Lung (tissue), 12 donors: ENCODE results near the gene SERTAD2. TPM values are rescaled to one million over a fixed set of nuclear protein-coding genes. Genes with fewer than 3 reads are reported as not detected.
A peak's percentile ranks its signal among the peaks of the same experiment; 100 is the strongest.

Source experiments
- ATAC-seq: fragments of 200-7000 bp; cut with Tn5 transposase; one replicate; pipeline ENCODE4 v1.9.1; 2020; ENCODE audit warnings: moderate number of reproducible peaks; ENCODE audit not compliant: insufficient read depth, low FRiP score
- DNase-seq, 3 donors: peaks; one replicate each; pipeline ENCODE4 v3.0.0-alpha.2; 2013 to 2017
- H3K27ac ChIP-seq, 2 donors: one replicate each; pipeline ENCODE4 v1.5.1; 2013; ENCODE audit warnings: mild to moderate bottlenecking in 2 of 2, moderate library complexity in 2 of 2, control low read depth in 1 of 2, inconsistent platforms in 1 of 2, low read depth in 1 of 2, low read length in 1 of 2
- H3K27me3 ChIP-seq, 3 donors: one replicate each; pipeline ENCODE4 v1.5.1; 2013; ENCODE audit warnings: low read length in 2 of 3; ENCODE audit not compliant: control insufficient read depth in 3 of 3, insufficient read depth in 3 of 3
- H3K36me3 ChIP-seq, 4 donors: one replicate each; pipeline ENCODE4 v1.5.1; 2013; ENCODE audit warnings: low read length in 4 of 4, mild to moderate bottlenecking in 1 of 4, moderate library complexity in 1 of 4; ENCODE audit not compliant: control insufficient read depth in 4 of 4, insufficient read depth in 4 of 4
- H3K4me1 ChIP-seq, 5 donors: one replicate each; pipeline ENCODE4 v1.5.1; 2013; ENCODE audit warnings: low read length in 5 of 5, mild to moderate bottlenecking in 2 of 5, moderate library complexity in 1 of 5; ENCODE audit not compliant: control insufficient read depth in 5 of 5, insufficient read depth in 5 of 5
- H3K4me3 ChIP-seq: one replicate; pipeline ENCODE4 v1.5.1; 2013; ENCODE audit warnings: mild to moderate bottlenecking, control low read depth, moderate library complexity
- H3K9ac ChIP-seq, 2 donors: one replicate each; pipeline ENCODE4 v1.5.1; 2013; ENCODE audit warnings: low read length in 2 of 2, control low read depth in 1 of 2; ENCODE audit not compliant: insufficient read depth in 1 of 2
- H3K9me3 ChIP-seq, 4 donors: one replicate each; pipeline ENCODE4 v1.5.1; 2013; ENCODE audit warnings: low read length in 3 of 4, mild to moderate bottlenecking in 1 of 4, moderate library complexity in 1 of 4; ENCODE audit not compliant: control insufficient read depth in 4 of 4, insufficient read depth in 3 of 4
- CTCF ChIP-seq: IDR thresholded peaks from 2 replicates; pipeline ENCODE4 v1.5.1; 2012; ENCODE audit warnings: mild to moderate bottlenecking; ENCODE audit errors: control extremely low read depth, extremely low read depth
- WGBS, 2 donors: extraction: QIAGEN DNeasy Blood & Tissue Kit; methylation state at CpG; one replicate each; pipeline ENCODE4 v1.1.7; 2013; 5-methylcytosine and 5-hydroxymethylcytosine counted together
- polyA plus RNA-seq, 2 donors: library from polyadenylated mRNA; stranded (reverse); fragments of 200-250 nt; gene quantifications; one replicate each; pipeline ENCODE4 v1.2.1, GENCODE V29; 2013
- total RNA-seq, 2 donors: library from RNA; depleted of rRNA in 1 of 2; stranded (reverse); fragments of >200 nt in 1 of 2; gene quantifications; one replicate each; pipeline ENCODE4 v1.2.1, GENCODE V29; 2014 to 2021
- donor health status: control.
- donor health status: control.
- donor health status: Bipolar disorder and iron deficiency.
- donor health status: healthy.
- donor health status: DM: yes; HTN: yes; CAD: no.

Gene SERTAD2
- total and polyA plus RNA-seq, 4 donors = 7.9 to 26.7 (median 15.4) TPM

DNA sequence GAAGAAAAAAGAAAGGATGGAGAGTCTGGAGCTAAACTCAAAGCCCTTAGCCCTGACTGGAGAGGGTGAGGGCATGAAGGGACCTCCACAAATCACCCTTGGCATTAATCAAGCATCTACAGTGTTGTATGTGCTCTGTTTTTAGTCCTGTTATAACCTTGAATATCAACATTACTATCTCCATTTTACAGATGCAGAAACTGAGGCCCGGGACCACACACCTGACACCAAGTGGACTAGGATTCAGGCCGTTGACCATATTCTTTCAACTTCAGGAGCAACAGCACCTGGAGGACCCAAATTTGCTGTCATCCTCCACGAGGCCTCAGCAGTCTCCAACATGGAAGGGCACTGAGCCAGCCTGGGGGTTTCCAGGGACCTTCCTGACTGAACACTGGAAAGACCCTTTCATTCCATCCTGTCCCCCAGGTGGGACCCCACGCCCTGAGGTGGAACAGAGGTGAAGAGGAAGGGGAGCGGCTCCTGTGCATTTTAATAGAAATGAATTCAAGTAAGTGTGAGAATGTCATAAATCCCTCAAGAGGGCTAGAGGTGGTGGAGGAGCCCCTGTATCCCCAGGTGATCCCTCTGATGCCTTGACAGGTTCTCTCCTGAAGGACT is 41.0 kb downstream of the SERTAD2 start:
- ATAC-seq (no peak), DNase-seq (no peak)
- Histone ChIP-seq H3K9ac (no peak overlapping the region), H3K27ac (no peak overlapping the region), H3K9me3 (no peaks in the 10 kb centered on the region), H3K36me3 (no peaks in the 10 kb centered on the region), H3K4me1 (peaks cover 0 to 18% (median 3%) of the 10 kb centered on the region in 5 donors), H3K27me3 (no peaks in the 10 kb centered on the region), H3K4me3 (no peak overlapping the region)
- no peak for TF ChIP-seq CTCF
- WGBS, 2 donors = 84 to 90% methylated on average over 5 of the region's 5 CpGs

GRCh38 chr2:64610316-64610855 is 43.3 kb downstream of the SERTAD2 start:
- Histone ChIP-seq H3K9me3 (no peaks in the 10 kb centered on the region), H3K36me3 (no peaks in the 10 kb centered on the region), H3K4me1 (peaks cover 0 to 32% (median 3%) of the 10 kb centered on the region in 5 donors), H3K4me3 (no peak overlapping the region), H3K9ac (no peak overlapping the region), H3K27ac (no peak overlapping the region), H3K27me3 (no peaks in the 10 kb centered on the region)
- no peak for TF ChIP-seq CTCF
- ATAC-seq (no peak), DNase-seq (no peak)
- WGBS, 2 donors = 97 to 98% methylated on average over 6 of the region's 6 CpGs

DNA sequence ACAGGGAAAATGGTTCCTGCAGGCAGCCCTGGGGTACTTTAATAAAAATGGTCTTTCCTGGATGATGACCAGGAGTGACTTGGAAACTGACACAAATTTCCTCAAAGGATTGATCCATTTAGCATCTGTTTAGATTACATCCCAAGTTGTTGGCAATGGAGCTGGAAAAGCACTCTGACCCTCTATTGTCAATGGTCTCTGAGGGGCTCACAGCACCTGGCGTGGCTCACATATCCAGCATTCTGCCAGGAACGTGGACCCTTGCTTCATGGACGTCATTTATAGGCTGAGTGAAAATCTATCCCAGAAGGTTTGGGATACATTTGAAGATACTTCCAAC is 43.8 kb downstream of the SERTAD2 start:
- H3K4me1 ChIP-seq = peaks cover 0 to 36% (median 7%) of the 10 kb centered on the region in 5 donors
- no peak overlapping the region for H3K4me3 ChIP-seq
- ATAC-seq = no peak
- H3K9ac ChIP-seq = peak overlapping the region in 1 of 2 donors; percentile 50
- WGBS, 2 donors = 82 to 84% methylated on average over 3 of the region's 3 CpGs
- no peaks in the 10 kb centered on the region for H3K27me3 ChIP-seq
- no peak overlapping the region for H3K27ac ChIP-seq
- no peaks in the 10 kb centered on the region for H3K9me3 ChIP-seq
- TF ChIP-seq CTCF = no peak
- H3K36me3 ChIP-seq = no peaks in the 10 kb centered on the region
- DNase-seq = no peak
